GM12878 (cell line): ENCODE results near the gene NBDY. TPM values are rescaled to one million over a fixed set of nuclear protein-coding genes. Genes with fewer than 3 reads are reported as not detected.

Source experiments
- ATAC-seq: fragments of 200-7000 bp; cut with Tn5 transposase; 3 replicates; pipeline ENCODE4 v1.9.1; 2020; ENCODE audit warnings: mild to moderate bottlenecking, moderate library complexity
- BruUV-seq: library from RNA; stranded (reverse); fragments of 400-500 nt; replicated peaks from 2 replicates; lab custom pipeline; 2021; lab: Mats Ljungman, UMichigan
- CTCF ChIA-PET: fragments of 300-600 bp; sonication (Branson Sonifier 250); formaldehyde crosslinking; extraction: SDS; loops from one replicate; lab custom pipeline; 2021; ENCODE audit warnings: inconsistent platforms; lab: Yijun Ruan, JAX
- POLR2A ChIA-PET: fragments of 350-600 bp; formaldehyde crosslinking; extraction: SDS; loops from one replicate; lab custom pipeline; 2021; ENCODE audit warnings: inconsistent platforms; lab: Charles Lee
- RAD21 ChIA-PET: fragments of 300-600 bp; sonication (Branson Sonifier 250); formaldehyde crosslinking; loops from one replicate; lab custom pipeline; 2023; ENCODE audit warnings: antibody characterized with exemption; ENCODE audit not compliant: unreplicated experiment; lab: Charles Lee
- SMC1A ChIA-PET: fragments of 300-600 bp; sonication (Branson Sonifier 250); formaldehyde crosslinking; loops from one replicate; lab custom pipeline; 2023; ENCODE audit not compliant: unreplicated experiment, uncharacterized antibody; lab: Charles Lee
- DNase-seq: peaks from one replicate; pipeline ENCODE4 v3.0.0-alpha.2; 2011; ENCODE audit warnings: low read depth, low spot score
- FAIRE-seq: peaks from 3 replicates; lab custom pipeline; 2011; peaks lifted over from hg19 to GRCh38; lab: Jason Lieb, UNC
- H2AFZ ChIP-seq: 2 replicates; pipeline ENCODE4 v1.6.0; 2011; ENCODE audit warnings: low read depth, low read length, control low read depth; ENCODE audit not compliant: control insufficient read depth
- H3K27ac ChIP-seq: 2 replicates; pipeline ENCODE4 v1.5.1; 2011; ENCODE audit warnings: control low read depth; ENCODE audit not compliant: control insufficient read depth, insufficient read depth
- H3K27me3 ChIP-seq, 2 experiments: replicated peaks in 1 of 2; 2 replicates each; pipeline versions ENCODE4 v1.6.0 to v1.6.1; 2011; ENCODE audit warnings: low read length in 1 of 2; ENCODE audit not compliant: control insufficient read depth in 2 of 2, insufficient read depth in 2 of 2
- H3K36me3 ChIP-seq, 2 experiments: 2 replicates each; pipeline ENCODE4 v1.5.1; 2011; ENCODE audit warnings: low read length in 1 of 2; ENCODE audit not compliant: control insufficient read depth in 2 of 2, insufficient read depth in 2 of 2
- H3K4me1 ChIP-seq: 2 replicates; pipeline ENCODE4 v1.6.1; 2011; ENCODE audit warnings: mild to moderate bottlenecking, low read length, moderate library complexity, mixed read lengths; ENCODE audit not compliant: control insufficient read depth, insufficient read depth
- H3K4me2 ChIP-seq: 2 replicates; pipeline ENCODE4 v1.6.0; 2011; ENCODE audit warnings: control low read depth; ENCODE audit not compliant: control insufficient read depth, insufficient read depth
- H3K4me3 ChIP-seq: fragments of 200-600 bp; sonication (generic); 2 replicates; pipeline ENCODE4 v1.5.1; 2016
- H3K79me2 ChIP-seq: 2 replicates; pipeline ENCODE4 v1.6.0; 2011; ENCODE audit warnings: low read length; ENCODE audit not compliant: control insufficient read depth, insufficient read depth
- H3K9ac ChIP-seq: 2 replicates; pipeline ENCODE4 v1.8.0; 2011; ENCODE audit warnings: low read length, control low read depth, mixed read lengths; ENCODE audit not compliant: control insufficient read depth, insufficient read depth
- H3K9me3 ChIP-seq: replicated peaks from 3 replicates; pipeline ENCODE4 v1.5.1; 2011; ENCODE audit warnings: mild to moderate bottlenecking, low read length; ENCODE audit not compliant: control insufficient read depth, insufficient read depth
- H4K20me1 ChIP-seq: 2 replicates; pipeline ENCODE4 v1.6.0; 2011; ENCODE audit not compliant: control insufficient read depth, insufficient read depth
- BCLAF1 ChIP-seq: fragments of 450-650 bp; IDR thresholded peaks from 2 replicates; pipeline ENCODE4 v1.6.1; 2017; ENCODE audit warnings: antibody characterized with exemption, mild to moderate bottlenecking, moderate library complexity
- E2F4 ChIP-seq: IDR thresholded peaks from 2 replicates; pipeline ENCODE4 v1.6.1; 2012; ENCODE audit warnings: low read depth, low read length, improper control_type of control experiment
- SREBF1 ChIP-seq: IDR thresholded peaks from 2 replicates; pipeline ENCODE4 v1.6.1; 2012; ENCODE audit warnings: mild to moderate bottlenecking, low read length
- SUZ12 ChIP-seq: fragments of 200-600 bp; sonication (generic); IDR thresholded peaks from one replicate; pipeline ENCODE4 v1.6.1; 2018; ENCODE audit warnings: antibody characterized with exemption, mild to moderate bottlenecking; ENCODE audit not compliant: unreplicated experiment
- YBX1 ChIP-seq: fragments of 450-650 bp; IDR thresholded peaks from 2 replicates; pipeline ENCODE4 v1.6.1; 2016; ENCODE audit warnings: antibody characterized with exemption
- WGBS: methylation state at CpG from one replicate; pipeline ENCODE4 v1.1.6; 2016; ENCODE audit warnings: low lambda C conversion rate; ENCODE audit not compliant: insufficient replicate concordance, insufficient coverage; ENCODE audit errors: missing lambda C conversion rate; 5-methylcytosine and 5-hydroxymethylcytosine counted together
- in situ Hi-C: fragments of 300-500 bp; cut with MboI; formaldehyde crosslinking; loops from 9 replicates; pipeline ENCODE4 v1.14.3; 2018; ENCODE audit warnings: mixed read lengths
- intact Hi-C: fragments of 100-400 bp; cut with micrococcal nuclease; formaldehyde crosslinking; loops from one replicate; pipeline ENCODE4 v1.14.2; 2022; ENCODE audit not compliant: unreplicated experiment
- polyA plus RNA-seq, 11 experiments: library from polyadenylated mRNA; depleted of rRNA in 4 of 11; unstranded in 6 of 11; stranded (reverse) in 5 of 11; fragments of >200 nt; fragmentation: Nextera tagmentation in 4 of 11; fragmentation: Illumina TruSeq in 1 of 11; extraction: Ambion mirVana in 4 of 11; extraction: Trizol in 1 of 11; gene quantifications; 1 replicate in 1 of 11; 2 replicates in 10 of 11; pipeline versions ENCODE4 v1.2.1 to v1.2.3, GENCODE V29; 2011 to 2016; ENCODE audit warnings: inconsistent platforms in 2 of 11, missing spikeins in 2 of 11, low read depth in 1 of 11
- total RNA-seq, 4 experiments: library from RNA; depleted of rRNA in 3 of 4; stranded (reverse); fragments of >200 nt in 3 of 4; fragmentation: Illumina TruSeq in 1 of 4; extraction: Trizol in 1 of 4; gene quantifications; 2 replicates each; pipeline versions ENCODE4 v1.2.1 to v1.2.3, GENCODE V29; 2013 to 2021
- TF ChIP-seq, protein P1 (sequence below): fragments of 450-650 bp; formaldehyde crosslinking; IDR thresholded peaks from 2 replicates; pipeline ENCODE4 v1.4.0; 2020; ENCODE audit warnings: mild to moderate bottlenecking, moderate library complexity

Gene NBDY
- total and polyA plus RNA-seq, 10 of the 15 experiments (the other 5 are each of a cell fraction or from before 2014, with no cell fraction given) = 10.8 to 122 (median 61.5) TPM

DNA sequence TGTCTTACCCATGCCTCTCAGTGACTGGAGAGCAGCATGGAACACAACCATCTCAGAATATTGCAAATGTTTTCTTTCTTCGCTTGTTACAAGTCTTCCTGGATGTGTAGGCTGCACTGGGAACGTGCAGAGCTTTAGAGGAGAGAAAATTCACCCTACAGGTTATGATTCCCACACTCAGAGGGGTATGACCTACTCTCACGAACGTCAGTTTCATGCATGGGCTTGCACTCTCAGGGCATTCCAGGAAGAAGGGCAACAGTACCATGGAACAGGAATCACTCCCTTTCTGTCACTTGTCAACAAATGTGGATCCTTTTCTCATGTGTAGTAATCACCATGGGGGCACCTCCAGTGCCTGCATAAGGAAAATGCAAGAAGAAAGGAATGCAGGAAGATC lies 75.8 kb downstream of the NBDY start:
- FAIRE-seq (no peak), ATAC-seq (no peak), DNase-seq (no peak)
- no peak overlapping the region for H3K4me2 ChIP-seq
- WGBS = 50% methylated on average over 4 of the region's 4 CpGs
- TF ChIP-seq, protein P1, sequence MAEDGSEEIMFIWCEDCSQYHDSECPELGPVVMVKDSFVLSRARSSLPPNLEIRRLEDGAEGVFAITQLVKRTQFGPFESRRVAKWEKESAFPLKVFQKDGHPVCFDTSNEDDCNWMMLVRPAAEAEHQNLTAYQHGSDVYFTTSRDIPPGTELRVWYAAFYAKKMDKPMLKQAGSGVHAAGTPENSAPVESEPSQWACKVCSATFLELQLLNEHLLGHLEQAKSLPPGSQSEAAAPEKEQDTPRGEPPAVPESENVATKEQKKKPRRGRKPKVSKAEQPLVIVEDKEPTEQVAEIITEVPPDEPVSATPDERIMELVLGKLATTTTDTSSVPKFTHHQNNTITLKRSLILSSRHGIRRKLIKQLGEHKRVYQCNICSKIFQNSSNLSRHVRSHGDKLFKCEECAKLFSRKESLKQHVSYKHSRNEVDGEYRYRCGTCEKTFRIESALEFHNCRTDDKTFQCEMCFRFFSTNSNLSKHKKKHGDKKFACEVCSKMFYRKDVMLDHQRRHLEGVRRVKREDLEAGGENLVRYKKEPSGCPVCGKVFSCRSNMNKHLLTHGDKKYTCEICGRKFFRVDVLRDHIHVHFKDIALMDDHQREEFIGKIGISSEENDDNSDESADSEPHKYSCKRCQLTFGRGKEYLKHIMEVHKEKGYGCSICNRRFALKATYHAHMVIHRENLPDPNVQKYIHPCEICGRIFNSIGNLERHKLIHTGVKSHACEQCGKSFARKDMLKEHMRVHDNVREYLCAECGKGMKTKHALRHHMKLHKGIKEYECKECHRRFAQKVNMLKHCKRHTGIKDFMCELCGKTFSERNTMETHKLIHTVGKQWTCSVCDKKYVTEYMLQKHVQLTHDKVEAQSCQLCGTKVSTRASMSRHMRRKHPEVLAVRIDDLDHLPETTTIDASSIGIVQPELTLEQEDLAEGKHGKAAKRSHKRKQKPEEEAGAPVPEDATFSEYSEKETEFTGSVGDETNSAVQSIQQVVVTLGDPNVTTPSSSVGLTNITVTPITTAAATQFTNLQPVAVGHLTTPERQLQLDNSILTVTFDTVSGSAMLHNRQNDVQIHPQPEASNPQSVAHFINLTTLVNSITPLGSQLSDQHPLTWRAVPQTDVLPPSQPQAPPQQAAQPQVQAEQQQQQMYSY (CRISPR knock-in tag) = no peak
- no peak for TF ChIP-seq E2F4
- no peak for TF ChIP-seq SREBF1
- no peak for TF ChIP-seq SUZ12
- TF ChIP-seq BCLAF1 = no peak
- no peak for TF ChIP-seq YBX1
- H3K4me1 ChIP-seq = peaks cover 20% of the 10 kb centered on the region
- in situ Hi-C loops (loop anchor here (25.0 kb wide), 7 partner anchors 482 to 1582 kb away; partner anchors contain the start of genes FAAH2, ZXDA and ZXDB), intact Hi-C loops (loop anchor here (5.0 to 10.0 kb wide), 5 partner anchors 480 to 1222 kb away; partner anchors contain the start of genes FAAH2 and ZXDB)
- ChIA-PET RAD21 (interaction anchor here (3.1 kb wide), 1 partner anchor 173 kb away, joined by 21 read pairs; no protein-coding TSS in a partner anchor), POLR2A (no interaction called here), CTCF (interaction anchor here (0.7 to 3.3 kb wide), 3 partner anchors 22 to 174 kb away, joined by 3 to 25 read pairs (median 3); no protein-coding TSS in a partner anchor), SMC1A (interaction anchor here (1.1 to 1.4 kb wide), 2 partner anchors 22 to 174 kb away, joined by 3 to 7 read pairs; no protein-coding TSS in a partner anchor)
- no peaks in the 10 kb centered on the region for H3K79me2 ChIP-seq
- H3K9me3 ChIP-seq = no peaks in the 10 kb centered on the region
- H3K9ac ChIP-seq = no peak overlapping the region
- H3K27me3 ChIP-seq = no peaks in the 10 kb centered on the region
- no peak overlapping the region for H2AFZ ChIP-seq
- no peaks in the 10 kb centered on the region for H4K20me1 ChIP-seq
- no TSS peak for BruUV-seq
- H3K27ac ChIP-seq = no peak overlapping the region
- H3K4me3 ChIP-seq = no peak overlapping the region
- H3K36me3 ChIP-seq = no peaks in the 10 kb centered on the region; a peak in 1 of 4 replicates
